Ecto neural progenitor cell (in vitro differentiated cells): ENCODE measurements around the gene TMEM254.
"Not testable (repeated sequence)": the region's sequence is repeated elsewhere in the genome, so short reads cannot be mapped to it uniquely, and the experiment has no call there.

Experiments
- DNase-seq: peaks from one replicate; pipeline ENCODE4 v3.0.0-alpha.2; 2018; ENCODE audit warnings: low spot score

Gene TMEM254

GRCh38 chr10:80078448-80079311 lies at the start of gene TMEM254:
Gene TMEM254, plus strand, starts transcription at chr10:80078665. Its CDS starts 35 bp downstream, at chr10:80078700.
- DNase-seq: peak; percentile 92

GRCh38 chr10:80029205-80029604 lies 49.3 kb upstream of the TMEM254 start:
- not testable (repeated sequence) for DNase-seq

- DNase-seq: not testable (repeated sequence)
These were observed 48.6 kb upstream of the TMEM254 start for GRCh38 chr10:80029865-80030264.

- no peak for DNase-seq
These were observed 46.0 kb upstream of the TMEM254 start for GRCh38 chr10:80032503-80032902.

- not testable (repeated sequence) for DNase-seq
These were observed 43.7 kb upstream of the TMEM254 start for GRCh38 chr10:80034766-80035165.

- DNase-seq: not testable (repeated sequence)
These were observed 43.0 kb upstream of the TMEM254 start for GRCh38 chr10:80035430-80035829.

- not testable (repeated sequence) for DNase-seq
These were observed 41.5 kb upstream of the TMEM254 start for GRCh38 chr10:80036921-80037500.

GRCh38 chr10:80038226-80038625 lies 40.2 kb upstream of the TMEM254 start:
- not testable (repeated sequence) for DNase-seq

- no peak for DNase-seq
These were observed 37.3 kb upstream of the TMEM254 start for GRCh38 chr10:80041162-80041561.

GRCh38 chr10:80044935-80045334 lies 33.5 kb upstream of the TMEM254 start:
- not testable (repeated sequence) for DNase-seq

GRCh38 chr10:80046629-80047441 lies 31.6 kb upstream of the TMEM254 start:
- peak; percentile 86 for DNase-seq

- DNase-seq: no peak
These were observed 27.7 kb upstream of the TMEM254 start for GRCh38 chr10:80050752-80051151.

- DNase-seq: no peak
These were observed 26.5 kb upstream of the TMEM254 start for GRCh38 chr10:80051993-80052392.

GRCh38 chr10:80055760-80056159 lies 22.7 kb upstream of the TMEM254 start:
- no peak for DNase-seq

GRCh38 chr10:80057171-80057570 lies 21.3 kb upstream of the TMEM254 start:
- no peak for DNase-seq

GRCh38 chr10:80064120-80064886 lies 14.2 kb upstream of the TMEM254 start:
- no peak for DNase-seq

- no peak for DNase-seq
These were observed 11.7 kb upstream of the TMEM254 start for GRCh38 chr10:80066809-80067208.

- DNase-seq: not testable (repeated sequence)
These were observed 10.6 kb upstream of the TMEM254 start for GRCh38 chr10:80067821-80068220.

- DNase-seq: no peak
These were observed 10.2 kb upstream of the TMEM254 start for GRCh38 chr10:80068270-80068669.

- no peak for DNase-seq
These were observed 8.4 kb upstream of the TMEM254 start for GRCh38 chr10:80070057-80070456.

GRCh38 chr10:80072584-80072983 lies 5.9 kb upstream of the TMEM254 start:
- no peak for DNase-seq

GRCh38 chr10:80075781-80076180 lies 2.7 kb upstream of the TMEM254 start:
- no peak for DNase-seq
